ENCODE data around the gene FRMD1.

Gene FRMD1

GRCh38 chr6:168021581-168021980, 57.4 kb downstream of the FRMD1 start:
- no peak overlapping the region for H3K4me3 ChIP-seq (ENCODE audit: low read depth, low read length)
- no peak overlapping the region for H3K27ac ChIP-seq
- no peak for TF ChIP-seq CTCF (IDR thresholded peaks at IDR 0.05; ENCODE audit: low read depth, low read length)
- H3K9me3 ChIP-seq (ENCODE audit: severe bottlenecking): no peaks in the 10 kb centered on the region
- no peaks in the 10 kb centered on the region for H3K36me3 ChIP-seq
- no peaks in the 10 kb centered on the region for H3K27me3 ChIP-seq (ENCODE audit: insufficient read depth, low read depth, severe bottlenecking)
- DNase-seq: no peak

- TF ChIP-seq CTCF (IDR thresholded peaks at IDR 0.05; ENCODE audit: low read depth, low read length): no peak
- DNase-seq: no peak
- no peak overlapping the region for H3K27ac ChIP-seq
- no peak overlapping the region for H3K4me3 ChIP-seq (ENCODE audit: low read depth, low read length)
- peaks cover 2% of the 10 kb centered on the region for H3K9me3 ChIP-seq (ENCODE audit: severe bottlenecking)
- H3K27me3 ChIP-seq (ENCODE audit: insufficient read depth, low read depth, severe bottlenecking): no peaks in the 10 kb centered on the region
- H3K36me3 ChIP-seq: no peaks in the 10 kb centered on the region
These were observed 58.8 kb downstream of the FRMD1 start for GRCh38 chr6:168020242-168020641.

GRCh38 chr6:168018664-168019063, 60.3 kb downstream of the FRMD1 start:
- H3K9me3 ChIP-seq (ENCODE audit: severe bottlenecking): peaks cover 2% of the 10 kb centered on the region
- TF ChIP-seq CTCF (IDR thresholded peaks at IDR 0.05; ENCODE audit: low read depth, low read length): no peak
- no peaks in the 10 kb centered on the region for H3K36me3 ChIP-seq
- no peaks in the 10 kb centered on the region for H3K27me3 ChIP-seq (ENCODE audit: insufficient read depth, low read depth, severe bottlenecking)
- no peak overlapping the region for H3K4me3 ChIP-seq (ENCODE audit: low read depth, low read length)
- no peak overlapping the region for H3K27ac ChIP-seq
- DNase-seq: no peak

GRCh38 chr6:168017629-168018028, 61.4 kb downstream of the FRMD1 start:
- DNase-seq: no peak
- no peaks in the 10 kb centered on the region for H3K36me3 ChIP-seq
- H3K27ac ChIP-seq: no peak overlapping the region
- no peaks in the 10 kb centered on the region for H3K27me3 ChIP-seq (ENCODE audit: insufficient read depth, low read depth, severe bottlenecking)
- H3K4me3 ChIP-seq (ENCODE audit: low read depth, low read length): no peak overlapping the region
- TF ChIP-seq CTCF (IDR thresholded peaks at IDR 0.05; ENCODE audit: low read depth, low read length): no peak
- peaks cover 2% of the 10 kb centered on the region for H3K9me3 ChIP-seq (ENCODE audit: severe bottlenecking)

GRCh38 chr6:168016721-168017525, 62.1 kb downstream of the FRMD1 start:
- no peaks in the 10 kb centered on the region for H3K36me3 ChIP-seq
- H3K27me3 ChIP-seq (ENCODE audit: insufficient read depth, low read depth, severe bottlenecking): no peaks in the 10 kb centered on the region
- H3K9me3 ChIP-seq (ENCODE audit: severe bottlenecking): peaks cover 8% of the 10 kb centered on the region
- no peak overlapping the region for H3K4me3 ChIP-seq (ENCODE audit: low read depth, low read length)
- no peak for TF ChIP-seq CTCF (IDR thresholded peaks at IDR 0.05; ENCODE audit: low read depth, low read length)
- no peak for DNase-seq
- H3K27ac ChIP-seq: no peak overlapping the region

- Histone ChIP-seq H3K9me3 (ENCODE audit: severe bottlenecking) (peaks cover 13% of the 10 kb centered on the region), H3K27ac (no peak overlapping the region), H3K4me3 (ENCODE audit: low read depth, low read length) (no peak overlapping the region), H3K36me3 (no peaks in the 10 kb centered on the region), H3K27me3 (ENCODE audit: insufficient read depth, low read depth, severe bottlenecking) (no peaks in the 10 kb centered on the region)
- TF ChIP-seq CTCF (IDR thresholded peaks at IDR 0.05; ENCODE audit: low read depth, low read length): no peak
- no peak for DNase-seq
These were observed 62.8 kb downstream of the FRMD1 start for GRCh38 chr6:168016176-168016620.
